ENCODE data around the gene SMIM1. TPM values are rescaled to one million over a fixed set of nuclear protein-coding genes. Genes with fewer than 3 reads are reported as not detected.

SMIM1 gene
- total RNA-seq, 1 donor from 2014 or later = 5.9 TPM

DNA sequence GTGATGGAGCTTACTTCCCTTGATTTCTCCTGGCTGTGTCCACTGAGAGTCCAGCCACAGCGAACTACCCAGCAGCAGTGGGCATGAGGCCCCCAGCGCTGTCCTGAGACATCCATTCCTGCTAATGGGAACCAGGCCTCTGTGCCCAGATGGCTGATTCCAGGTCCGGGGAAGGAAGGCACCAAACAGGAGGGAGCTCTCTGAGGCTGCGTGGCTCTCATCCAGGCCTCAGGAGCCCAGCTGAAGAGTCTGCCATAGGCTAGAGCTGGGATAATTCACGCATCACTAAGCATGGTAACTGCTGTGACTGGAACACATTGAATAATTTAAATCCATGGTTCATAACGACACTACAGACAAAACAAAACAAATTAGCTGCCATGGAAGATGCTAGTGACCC is 48.5 kb downstream of the SMIM1 start:
- DNase-seq (ENCODE audit: low spot score) = no peak

DNA sequence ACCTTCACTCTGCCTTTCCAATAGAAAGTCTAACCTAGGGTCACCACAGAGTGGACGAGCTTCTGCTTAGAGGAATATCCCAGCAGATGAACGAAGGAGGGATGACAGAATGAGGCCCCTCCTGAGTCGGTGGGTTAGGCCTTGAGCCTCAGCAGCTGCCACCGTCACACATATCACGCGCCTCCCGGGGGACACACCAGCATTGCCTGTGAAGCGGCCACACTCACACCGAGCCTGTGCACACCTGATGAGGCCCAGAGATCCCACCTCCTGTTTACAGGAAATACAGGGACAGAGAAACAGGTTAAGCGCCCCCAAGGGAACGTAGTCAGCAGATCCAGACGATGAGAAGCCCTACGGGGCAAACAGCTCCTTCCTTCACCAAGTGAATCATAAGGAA is 48.9 kb downstream of the SMIM1 start:
- DNase-seq (ENCODE audit: low spot score) = no peak

GRCh38 chr1:3821908-3822307 is 49.4 kb downstream of the SMIM1 start:
- DNase-seq (ENCODE audit: low spot score) = no peak

DNA sequence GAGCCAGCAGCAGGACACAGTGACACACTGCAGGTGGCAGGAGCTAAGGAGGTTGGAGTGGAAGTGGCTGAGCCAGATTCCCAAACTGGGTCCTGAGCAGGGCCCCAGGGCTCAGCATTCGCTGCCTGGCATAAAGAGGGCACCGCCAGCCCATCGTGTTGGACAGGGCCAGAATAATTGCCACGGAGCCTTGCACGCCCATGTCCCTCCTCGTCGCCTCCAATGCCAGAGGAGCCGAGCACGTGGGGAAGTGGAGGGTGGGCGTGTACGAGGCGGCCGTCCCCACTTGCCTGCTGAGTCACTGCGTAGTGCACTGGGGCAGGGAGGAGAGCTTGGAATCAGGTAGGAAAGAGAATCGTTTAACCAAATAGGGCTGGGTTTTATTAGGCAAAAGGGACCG is 49.9 kb downstream of the SMIM1 start:
- DNase-seq (ENCODE audit: low spot score) = no peak

DNA sequence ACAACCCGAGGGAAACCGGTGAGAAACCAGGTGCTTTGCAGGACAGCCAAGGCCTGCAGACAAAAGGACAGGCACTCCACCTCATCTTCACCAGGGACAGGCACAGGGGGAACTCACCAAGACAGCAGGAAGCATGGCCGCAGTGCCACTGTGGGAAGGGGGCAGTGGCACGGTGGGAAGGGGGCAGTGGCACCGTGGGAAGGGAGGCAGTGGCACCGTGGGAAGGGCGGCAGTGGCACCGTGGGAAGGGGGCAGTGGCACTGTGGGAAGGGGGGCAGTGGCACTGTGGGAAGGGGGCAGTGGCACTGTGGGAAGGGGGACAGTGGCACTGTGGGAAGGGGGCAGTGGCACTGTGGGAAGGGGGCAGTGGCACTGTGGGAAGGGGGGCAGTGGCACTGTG is 52.1 kb downstream of the SMIM1 start:
- DNase-seq (ENCODE audit: low spot score) = no peak

GRCh38 chr1:3825356-3825755 is 52.8 kb downstream of the SMIM1 start:
- no peak for DNase-seq (ENCODE audit: low spot score)

Other genes with a start within 250 kb of the SMIM1 start
- gene MEGF6, start 161.2 kb upstream of the SMIM1 start, total RNA-seq = 43.4 TPM
- 96.5 TPM for gene TPRG1L, start 147.7 kb upstream of the SMIM1 start, total RNA-seq
- gene WRAP73, start 122.6 kb upstream of the SMIM1 start, total RNA-seq = 21.6 TPM
- 0.17 TPM for gene TP73, start 120.2 kb upstream of the SMIM1 start, total RNA-seq
- not detected for gene CCDC27, start 20.3 kb upstream of the SMIM1 start, total RNA-seq
- 43.2 TPM for gene LRRC47, start 23.7 kb downstream of the SMIM1 start, total RNA-seq
- 64.1 TPM for gene CEP104, start 84.5 kb downstream of the SMIM1 start, total RNA-seq
- 9.8 TPM for gene DFFB, start 84.7 kb downstream of the SMIM1 start, total RNA-seq
- gene C1orf174, start 127.5 kb downstream of the SMIM1 start, total RNA-seq = 26.4 TPM

Measured in mucosa of gallbladder (tissue), 1 donor.